ENCODE measurements around the gene RNF227.

DNA sequence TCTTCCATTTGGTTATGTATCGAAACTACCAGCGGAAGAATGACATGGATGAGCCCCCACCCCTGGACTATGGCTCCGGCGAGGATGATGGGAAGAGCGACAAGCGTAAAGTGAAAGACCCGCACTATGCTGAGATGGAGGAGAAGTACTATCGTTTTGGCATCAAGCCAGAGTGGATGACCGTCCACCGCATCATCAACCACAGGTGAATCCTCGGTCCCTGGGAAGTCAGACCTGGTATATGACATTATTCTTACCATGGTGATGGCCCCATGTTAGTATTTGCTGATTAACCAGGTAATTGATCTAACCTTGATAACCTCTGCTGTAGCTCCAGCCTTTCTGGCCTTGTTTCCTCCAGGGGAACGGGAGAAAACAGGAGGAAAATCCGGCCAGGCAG is 19.0 kb downstream of the RNF227 start:
- TF ChIP-seq TOX (CRISPR knock-in tag; IDR thresholded peaks at IDR 0.05; ENCODE audit: borderline replicate concordance) (no peak), ISL1 (CRISPR knock-in tag; IDR thresholded peaks at IDR 0.05) (no peak), PATZ1 (CRISPR knock-in tag; IDR thresholded peaks at IDR 0.05; ENCODE audit: borderline replicate concordance) (no peak), GLIS3 (CRISPR knock-in tag; IDR thresholded peaks at IDR 0.05) (no peak), PPARA (CRISPR knock-in tag; IDR thresholded peaks at IDR 0.05; ENCODE audit: borderline replicate concordance) (no peak), ARNTL (CRISPR knock-in tag; IDR thresholded peaks at IDR 0.05; ENCODE audit: borderline replicate concordance, low read depth) (no peak), CSRNP3 (CRISPR knock-in tag; IDR thresholded peaks at IDR 0.05) (no peak), ESRRG (CRISPR knock-in tag; IDR thresholded peaks at IDR 0.05) (no peak), ZFP30 (CRISPR knock-in tag; IDR thresholded peaks at IDR 0.05) (no peak), SNAI2 (CRISPR knock-in tag; IDR thresholded peaks at IDR 0.05) (no peak)
- TF ChIP-seq, protein P1, sequence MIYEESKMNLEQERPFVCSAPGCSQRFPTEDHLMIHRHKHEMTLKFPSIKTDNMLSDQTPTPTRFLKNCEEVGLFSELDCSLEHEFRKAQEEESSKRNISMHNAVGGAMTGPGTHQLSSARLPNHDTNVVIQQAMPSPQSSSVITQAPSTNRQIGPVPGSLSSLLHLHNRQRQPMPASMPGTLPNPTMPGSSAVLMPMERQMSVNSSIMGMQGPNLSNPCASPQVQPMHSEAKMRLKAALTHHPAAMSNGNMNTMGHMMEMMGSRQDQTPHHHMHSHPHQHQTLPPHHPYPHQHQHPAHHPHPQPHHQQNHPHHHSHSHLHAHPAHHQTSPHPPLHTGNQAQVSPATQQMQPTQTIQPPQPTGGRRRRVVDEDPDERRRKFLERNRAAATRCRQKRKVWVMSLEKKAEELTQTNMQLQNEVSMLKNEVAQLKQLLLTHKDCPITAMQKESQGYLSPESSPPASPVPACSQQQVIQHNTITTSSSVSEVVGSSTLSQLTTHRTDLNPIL (CRISPR knock-in tag; IDR thresholded peaks at IDR 0.05; ENCODE audit: low read depth), result no peak

Measured in SK-N-SH treated with all-trans-retinoic acid at 6 μM for 48 hours (cell line).